Hematopoietic multipotent progenitor cell treated with erythropoietin and hydrocortisone succinate and interleukin-3 and kit ligand, for 8 days (in vitro differentiated cells): ENCODE data around the gene AK5.
A peak's percentile ranks its signal among the peaks of the same experiment; 100 is the strongest.
"Not testable (repeated sequence)": the region's sequence is repeated elsewhere in the genome, so short reads cannot be mapped to it uniquely, and the experiment has no call there.

ENCODE experiments used
- DNase-seq: peaks from one replicate; pipeline ENCODE4 v3.0.0-alpha.2; 2015

AK5 gene

DNA sequence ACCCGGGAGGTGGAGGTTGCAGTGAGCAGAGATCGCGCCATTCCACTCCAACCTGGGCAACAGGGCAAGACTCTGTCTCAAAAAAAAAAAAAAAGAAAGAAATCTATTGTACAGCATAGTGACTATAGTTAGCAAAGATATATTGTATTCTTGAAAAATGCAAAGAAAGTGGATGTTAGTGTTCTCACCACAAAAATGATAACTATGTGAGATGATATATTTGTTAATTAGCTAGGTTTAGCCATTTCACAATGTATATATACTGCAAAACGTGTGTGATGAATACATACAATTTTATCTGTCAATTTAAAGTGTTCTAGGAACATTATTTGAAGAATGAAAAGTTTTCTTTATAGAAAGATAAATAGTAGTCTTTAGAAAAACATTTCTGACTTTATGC lies 179.9 kb downstream of the AK5 start:
- no peak for DNase-seq

DNA sequence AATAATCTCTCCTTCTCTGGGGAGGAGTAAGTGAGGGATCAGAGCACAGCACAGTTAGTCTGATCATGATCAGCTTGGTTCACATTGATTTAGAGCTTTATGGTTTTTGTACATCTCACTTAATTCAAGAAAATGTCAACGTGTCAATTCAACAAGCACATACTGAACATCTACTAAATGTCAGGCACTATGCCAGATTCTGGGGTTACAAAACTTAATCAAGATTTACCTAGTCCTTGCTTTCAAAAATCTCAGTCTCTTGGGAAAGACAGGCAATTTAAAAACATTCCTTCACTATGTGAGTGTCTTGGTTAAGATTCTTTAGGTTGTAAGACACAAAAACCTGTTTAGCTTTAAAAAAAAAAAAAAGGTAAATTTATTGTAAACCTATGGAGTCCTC lies 181.4 kb downstream of the AK5 start:
- no peak for DNase-seq

DNA sequence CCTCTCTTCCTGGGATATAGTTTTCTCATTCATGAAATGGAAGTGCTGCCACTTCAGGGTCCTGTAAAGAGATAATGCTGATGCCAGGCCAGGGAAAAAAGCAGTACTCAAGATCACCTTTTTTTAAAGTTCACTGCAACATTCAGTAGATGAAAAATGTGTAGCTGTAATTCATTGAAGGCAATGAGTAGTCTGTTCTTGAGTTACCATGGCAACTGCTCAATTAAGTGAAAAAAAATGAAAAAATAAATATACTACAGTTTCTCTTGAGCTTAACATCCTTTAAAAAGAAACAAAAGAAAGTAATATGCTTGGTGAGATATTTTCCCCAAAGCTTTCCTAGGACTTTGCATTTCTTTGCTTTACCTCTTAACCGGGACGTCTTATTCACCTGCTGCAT lies 183.3 kb downstream of the AK5 start:
- DNase-seq: no peak

DNA sequence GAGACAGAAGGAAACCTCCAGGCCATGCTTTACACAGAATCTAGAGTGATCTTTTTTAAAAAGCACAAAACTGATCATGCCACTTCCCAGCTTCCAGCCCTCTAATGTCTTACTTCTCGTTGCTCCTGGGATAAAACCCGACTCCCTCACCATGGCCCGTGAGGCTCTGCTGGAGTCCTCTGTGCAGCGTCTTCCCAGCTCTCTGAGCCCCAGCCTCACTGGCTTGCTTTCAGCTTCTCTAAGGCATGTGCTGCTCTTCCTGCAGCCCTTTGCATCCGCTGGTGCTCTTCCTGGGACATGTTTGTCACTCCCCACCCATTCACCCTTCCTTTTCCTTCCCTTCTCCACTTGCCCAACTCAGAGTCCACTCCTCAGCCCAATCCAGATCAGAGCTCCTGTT lies 184.1 kb downstream of the AK5 start:
- DNase-seq: no peak

DNA sequence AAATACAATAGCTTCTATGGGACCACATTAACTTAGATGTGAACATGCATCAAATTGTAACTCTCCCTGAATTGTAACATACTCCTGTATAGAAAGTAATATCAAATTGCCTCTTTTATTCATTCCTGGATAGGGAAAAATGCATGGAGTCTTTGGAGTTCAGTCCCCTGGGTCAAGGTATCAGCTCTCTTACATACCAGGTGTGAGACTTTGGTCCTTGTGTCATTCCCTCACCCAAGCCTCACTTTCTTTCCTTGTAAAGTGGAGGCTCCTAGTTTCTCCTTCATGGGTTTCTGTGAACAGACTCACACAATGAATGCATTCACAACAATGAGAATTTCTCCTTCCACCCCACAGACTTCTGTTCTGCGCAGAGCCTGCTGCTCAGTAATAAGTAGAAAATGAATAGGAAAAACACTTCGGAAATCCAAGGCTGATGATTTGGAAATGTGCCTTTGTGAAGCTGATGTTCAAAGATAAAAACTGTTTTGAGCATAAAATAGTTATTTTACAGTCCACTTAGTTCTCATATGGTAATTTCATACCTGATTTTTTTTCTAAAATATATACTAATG lies 185.3 kb downstream of the AK5 start:
- no peak for DNase-seq

DNA sequence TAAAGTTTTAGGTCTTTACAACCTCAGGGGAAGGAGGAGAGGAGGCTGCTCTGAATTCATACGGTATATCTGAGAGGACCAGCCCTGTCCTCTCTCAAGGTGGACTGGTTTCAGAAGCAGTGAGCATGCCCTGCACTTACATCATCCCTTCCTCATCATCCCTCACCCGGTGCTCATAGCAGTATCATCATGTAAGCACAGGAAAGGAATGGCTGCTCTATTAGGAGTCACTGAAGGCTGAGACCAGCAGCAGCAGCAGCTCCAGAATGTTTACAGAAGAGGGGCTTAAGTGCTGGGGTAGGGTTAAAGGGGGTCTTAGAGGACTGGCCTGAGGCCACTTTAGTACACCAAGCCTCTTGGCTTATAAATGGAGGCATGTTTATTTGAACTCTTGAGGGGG lies 185.9 kb downstream of the AK5 start:
- no peak for DNase-seq

DNA sequence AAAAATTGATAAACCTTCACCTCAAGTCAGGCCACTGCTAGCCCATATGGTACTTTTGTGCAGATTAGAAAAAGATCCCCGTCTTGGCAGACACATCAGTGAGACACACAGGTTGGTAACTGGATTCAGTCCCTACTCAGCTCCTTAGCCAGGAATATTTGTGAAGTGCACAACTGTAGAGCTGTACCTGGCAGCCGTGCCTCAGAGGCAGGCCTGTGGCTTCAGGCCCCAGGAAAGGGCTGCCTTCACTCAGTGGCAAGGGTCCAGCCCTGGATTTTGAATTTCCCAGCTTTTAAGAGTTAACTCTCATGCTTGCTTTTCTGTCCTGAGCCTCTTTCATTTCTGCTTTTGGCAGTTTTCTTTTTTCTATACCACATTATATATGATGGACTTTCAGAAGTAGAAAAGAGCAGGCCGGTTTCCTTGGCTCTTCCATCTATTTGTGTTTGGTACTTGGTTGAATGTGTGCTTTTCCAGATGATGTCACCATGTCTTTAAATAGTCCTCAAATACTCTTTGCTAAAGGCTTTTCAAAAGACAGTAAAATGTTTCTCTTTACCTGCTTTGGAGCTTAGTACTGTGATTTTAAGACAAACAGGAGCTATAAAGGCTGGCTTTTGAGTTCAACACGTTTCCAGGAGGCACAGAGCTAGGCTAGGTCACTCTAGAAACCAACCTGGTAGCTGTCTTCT lies 186.6 kb downstream of the AK5 start:
- no peak for DNase-seq

DNA sequence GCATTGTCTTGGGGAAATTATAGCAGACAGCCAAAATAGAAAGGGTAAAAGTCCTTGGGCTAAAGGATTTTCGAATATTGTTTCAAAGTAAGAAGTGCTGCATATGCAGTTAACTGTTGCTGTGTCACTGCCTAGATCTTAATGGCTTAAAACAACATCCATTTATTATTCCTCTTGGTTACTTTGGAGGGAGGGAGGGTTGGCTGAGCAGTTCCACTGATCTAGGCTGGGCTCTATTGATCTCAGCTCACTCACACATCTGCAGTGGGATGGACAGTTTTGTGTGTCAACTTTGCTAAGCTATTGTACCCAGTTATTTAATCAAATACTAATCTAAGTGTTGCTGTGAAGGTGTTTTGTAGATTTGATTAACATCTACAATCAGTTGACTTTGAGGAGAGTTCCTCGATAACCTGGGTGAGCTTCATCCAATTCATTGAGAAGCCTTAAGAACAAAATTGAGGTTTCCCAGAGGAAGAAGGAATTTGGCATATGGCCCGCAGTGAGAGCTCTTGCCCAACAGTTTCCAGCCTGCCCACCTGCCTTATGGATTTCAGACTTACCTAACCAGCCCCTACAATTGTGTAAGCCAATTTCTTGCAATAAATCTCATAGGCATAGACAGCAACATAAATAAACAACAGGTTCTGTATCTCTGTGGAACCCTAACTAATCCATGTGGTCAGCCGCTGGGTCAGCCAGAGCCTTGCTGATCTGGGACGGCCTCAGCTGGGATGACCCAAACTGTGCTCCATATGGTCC lies 187.3 kb downstream of the AK5 start:
- no peak for DNase-seq

DNA sequence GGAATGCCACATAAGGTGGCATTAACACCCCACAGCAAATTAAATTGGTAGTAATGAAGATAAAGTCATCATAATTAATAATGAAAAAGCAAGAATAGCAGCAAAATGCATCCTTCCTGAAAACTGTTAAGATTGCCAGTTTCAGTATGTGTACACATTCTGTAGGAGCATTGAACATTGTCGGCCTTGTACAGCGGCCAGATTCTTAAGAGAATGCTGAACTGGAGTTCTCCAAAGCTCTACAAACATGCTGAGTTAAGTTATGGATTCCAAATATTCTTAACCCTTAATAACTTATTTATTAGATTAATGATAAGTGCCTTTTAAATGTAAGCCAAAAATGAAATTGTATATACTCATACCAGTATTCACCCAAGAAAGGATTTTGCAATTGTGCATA lies 189.9 kb downstream of the AK5 start:
- no peak for DNase-seq

DNA sequence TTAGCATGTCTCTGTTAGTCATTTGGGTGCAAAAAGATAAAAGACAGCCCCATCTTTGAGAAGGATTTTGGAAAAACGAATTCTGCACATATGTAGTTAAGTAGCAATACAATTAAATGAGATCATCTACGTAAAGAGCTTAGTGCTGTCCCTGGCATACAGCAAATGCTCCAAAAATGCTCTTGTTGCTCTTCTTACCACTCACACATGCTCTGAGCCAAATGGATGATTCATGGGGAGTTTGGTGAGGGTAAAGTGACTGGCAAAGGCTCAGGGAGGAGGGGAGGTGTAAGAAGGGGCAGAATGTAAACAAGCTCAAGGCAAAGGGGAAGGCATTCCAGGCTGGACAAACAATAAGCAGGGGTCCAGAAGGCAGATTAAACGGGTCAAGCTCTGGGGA lies 191.9 kb downstream of the AK5 start:
- DNase-seq: no peak

DNA sequence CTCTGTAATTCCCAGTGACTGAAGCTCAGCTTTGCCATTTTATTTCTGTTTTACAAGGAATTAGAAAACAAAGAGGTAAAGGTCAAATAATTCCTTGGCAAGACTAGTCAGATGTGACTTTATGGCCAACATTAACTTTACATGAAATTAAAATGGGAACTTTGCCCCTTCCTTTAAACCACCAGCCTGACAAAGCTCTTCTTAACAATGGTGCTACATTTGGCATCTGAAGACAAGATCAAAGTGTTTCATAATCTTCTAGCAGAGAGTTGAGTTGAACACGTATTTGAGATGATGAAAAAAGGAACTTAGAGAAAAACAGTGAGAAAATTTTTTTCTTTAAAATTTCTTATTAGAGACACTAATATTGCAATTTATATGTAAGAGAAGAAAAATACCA lies 193.8 kb downstream of the AK5 start:
- DNase-seq: no peak

DNA sequence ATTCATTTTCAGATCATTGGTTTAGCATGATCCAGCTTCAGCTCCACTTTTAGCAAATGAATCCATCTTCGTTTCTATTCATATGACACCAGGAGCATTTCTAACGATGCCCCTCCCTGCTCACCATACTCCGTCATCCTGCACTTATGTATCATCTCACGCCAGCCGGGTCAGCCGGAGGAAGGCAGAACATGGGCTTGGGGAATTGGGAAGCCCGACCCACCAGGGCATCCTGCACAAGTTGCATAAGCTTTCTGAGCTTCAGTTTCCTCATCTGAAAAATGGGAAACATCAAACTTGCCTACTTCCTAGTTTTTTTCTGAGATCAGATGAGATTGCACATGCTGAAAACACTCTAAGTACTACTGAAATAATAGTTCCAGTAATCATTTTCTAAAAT lies 194.7 kb downstream of the AK5 start:
- no peak for DNase-seq

DNA sequence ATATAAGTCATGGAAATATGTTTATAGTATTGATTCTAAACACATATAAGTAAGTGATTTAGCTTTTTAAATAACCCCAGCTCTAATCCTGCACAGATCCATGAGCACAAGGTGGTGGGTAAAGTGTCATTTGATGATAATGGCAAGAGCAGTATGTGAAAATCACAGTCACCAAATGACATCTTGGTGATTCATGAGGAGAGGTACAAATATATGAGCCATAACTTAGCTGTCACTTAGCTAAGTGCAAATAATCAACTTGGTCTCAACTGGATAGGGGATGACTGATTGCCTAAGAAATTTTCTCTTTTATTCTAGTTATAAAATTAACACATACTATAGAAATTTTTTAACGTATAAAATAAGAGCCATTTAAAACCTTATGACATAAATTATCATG lies 202.5 kb downstream of the AK5 start:
- DNase-seq: no peak

DNA sequence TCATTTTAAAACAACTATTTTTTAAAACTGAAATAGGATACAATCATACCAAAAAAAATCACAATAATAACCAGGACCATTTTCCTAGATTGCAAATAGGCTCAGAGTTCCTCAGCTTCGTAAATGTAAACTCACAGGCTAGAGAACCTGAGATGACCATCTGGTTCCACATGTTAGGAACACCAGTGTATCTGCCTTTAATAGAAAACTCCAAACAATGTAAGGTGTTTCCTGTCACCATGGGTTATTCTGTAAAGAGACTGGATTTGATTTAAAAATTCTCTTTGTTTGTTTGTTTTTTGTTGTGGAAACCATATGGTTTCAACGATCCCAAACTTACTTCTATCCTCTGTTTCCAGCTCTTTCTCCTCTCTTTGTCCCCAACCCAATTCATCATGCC lies 203.1 kb downstream of the AK5 start:
- DNase-seq: no peak

DNA sequence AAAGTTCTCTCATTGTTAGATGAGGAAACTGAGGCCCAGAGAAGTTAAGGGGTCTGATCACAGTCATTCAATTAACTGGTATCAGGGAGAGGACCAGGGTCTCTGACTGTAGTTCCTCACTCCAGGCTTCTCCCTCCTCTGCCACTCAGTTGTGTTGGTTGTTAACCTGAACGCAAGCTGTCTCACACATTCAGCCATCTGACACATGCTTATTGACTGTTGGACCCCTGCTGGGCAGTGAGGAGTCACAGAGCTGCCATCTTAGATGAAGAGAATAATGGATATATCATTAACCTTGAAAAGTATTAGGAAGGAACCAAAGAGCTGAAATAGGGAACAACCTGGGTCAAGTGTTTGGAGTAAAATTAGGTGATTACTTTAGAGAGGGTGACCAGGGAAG lies 205.8 kb downstream of the AK5 start:
- no peak for DNase-seq

DNA sequence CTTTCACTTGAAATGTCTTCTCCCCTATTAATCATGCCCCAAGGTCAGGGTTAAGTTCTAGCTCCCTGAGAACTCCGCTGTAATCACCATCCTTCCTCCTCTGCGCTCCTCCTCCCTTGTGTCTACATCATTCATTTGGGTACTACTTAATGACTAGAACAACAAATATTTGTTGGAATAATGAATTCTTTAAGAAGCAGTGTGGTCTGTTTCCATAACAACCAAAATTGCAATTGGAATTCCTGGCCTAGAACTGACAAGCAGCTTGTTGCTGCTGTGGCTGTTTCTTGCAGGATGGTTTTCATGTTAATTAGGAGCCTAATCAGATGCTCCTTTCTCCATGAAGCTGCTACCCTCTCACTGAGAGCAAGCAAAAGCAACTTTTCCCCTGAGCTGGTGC lies 208.1 kb downstream of the AK5 start:
- no peak for DNase-seq

DNA sequence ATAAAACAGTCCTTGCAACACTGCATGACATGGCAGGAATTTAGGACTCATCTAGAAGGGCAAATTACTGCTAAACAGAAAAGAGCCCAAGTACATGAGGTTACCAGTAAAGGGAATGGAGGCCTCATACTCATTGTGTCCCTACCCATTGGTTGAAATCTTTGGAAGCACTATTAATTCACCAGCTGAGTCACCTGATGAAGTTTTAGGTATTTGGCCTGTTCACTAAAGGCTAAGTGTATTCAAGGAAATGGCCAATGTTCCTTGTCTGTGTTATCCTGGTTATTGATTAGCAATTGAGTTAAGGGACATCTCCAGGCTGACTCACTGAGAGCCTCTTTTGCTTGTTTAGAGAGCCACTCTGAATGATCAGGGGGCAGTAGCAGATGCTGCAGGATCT lies 212.2 kb downstream of the AK5 start:
- DNase-seq: no peak

DNA sequence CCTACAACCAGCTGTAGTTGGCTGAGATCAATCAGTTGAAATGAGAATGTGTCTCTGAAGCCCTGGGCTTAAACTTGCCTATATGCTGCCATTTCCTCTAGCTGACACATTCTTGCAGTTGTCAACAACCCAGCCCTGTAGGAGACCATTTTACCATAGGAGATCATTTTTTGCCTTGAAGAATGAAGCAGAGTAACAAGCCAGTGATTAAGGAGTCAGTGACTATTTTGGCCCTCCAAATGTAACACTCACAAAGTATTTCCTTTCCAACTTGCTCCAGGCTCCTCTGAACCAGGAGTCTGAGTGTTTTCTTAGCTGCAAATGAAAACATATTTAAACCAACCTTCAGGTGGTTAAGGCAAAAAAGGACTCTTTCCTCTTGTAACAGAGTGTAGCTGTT lies 217.1 kb downstream of the AK5 start:
- DNase-seq: no peak

DNA sequence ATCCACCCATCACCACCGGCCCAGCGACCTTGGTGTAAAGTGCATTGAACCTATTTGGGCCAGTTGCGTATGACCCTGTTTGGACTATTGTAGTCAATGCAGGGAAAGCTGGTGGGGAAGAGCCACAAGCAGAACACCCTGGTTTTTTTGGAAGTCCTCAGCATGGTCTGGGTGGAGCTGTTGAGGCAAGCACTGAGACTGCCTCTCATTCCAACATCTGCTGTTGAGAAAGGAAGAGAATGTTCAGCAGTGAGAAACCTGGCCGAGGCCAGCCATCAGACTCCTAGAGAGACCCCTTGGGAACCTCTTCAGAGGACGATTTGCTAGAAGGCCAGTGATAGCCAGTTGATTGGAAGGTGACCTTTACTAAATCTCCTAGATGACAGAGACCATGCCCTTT lies 217.6 kb downstream of the AK5 start:
- no peak for DNase-seq

DNA sequence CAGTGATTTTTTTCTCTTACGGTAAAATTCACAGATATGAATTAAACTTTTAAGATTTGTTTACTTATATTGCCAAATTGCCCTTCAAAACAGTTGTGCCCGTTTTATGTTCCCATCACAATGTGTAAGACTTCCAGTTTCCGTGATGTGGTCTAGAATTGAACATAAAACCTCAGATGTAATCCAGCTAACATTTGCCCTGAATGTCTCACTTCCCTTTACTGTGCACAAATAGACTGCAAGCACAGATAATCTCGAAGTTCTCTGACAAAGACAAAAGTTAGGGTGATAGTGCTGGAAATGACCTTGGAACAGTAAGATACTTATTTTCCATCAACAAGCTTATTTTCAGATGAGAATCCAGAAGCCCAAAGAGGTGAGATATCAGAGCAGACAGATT lies 223.2 kb downstream of the AK5 start:
- DNase-seq: peak; percentile 13

DNA sequence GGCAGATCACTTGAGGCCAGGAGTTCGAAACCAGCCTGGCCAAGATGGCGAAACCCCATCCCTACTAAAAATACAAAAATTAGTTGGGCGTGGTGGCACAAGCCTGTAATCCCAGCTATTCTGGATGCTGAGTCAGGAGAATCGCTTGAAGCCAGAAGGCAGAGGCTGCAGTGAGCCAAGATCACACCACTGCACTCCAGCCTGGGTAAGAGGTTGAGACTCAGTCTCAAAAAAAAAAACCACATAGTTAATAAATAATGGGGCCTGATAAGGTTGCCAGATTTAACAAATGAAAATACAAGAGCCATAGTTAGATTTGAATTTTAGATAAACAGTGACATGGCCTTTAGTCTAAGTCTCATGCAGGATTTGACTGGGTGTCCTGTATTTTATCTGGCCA lies 225.0 kb downstream of the AK5 start:
- no peak for DNase-seq

DNA sequence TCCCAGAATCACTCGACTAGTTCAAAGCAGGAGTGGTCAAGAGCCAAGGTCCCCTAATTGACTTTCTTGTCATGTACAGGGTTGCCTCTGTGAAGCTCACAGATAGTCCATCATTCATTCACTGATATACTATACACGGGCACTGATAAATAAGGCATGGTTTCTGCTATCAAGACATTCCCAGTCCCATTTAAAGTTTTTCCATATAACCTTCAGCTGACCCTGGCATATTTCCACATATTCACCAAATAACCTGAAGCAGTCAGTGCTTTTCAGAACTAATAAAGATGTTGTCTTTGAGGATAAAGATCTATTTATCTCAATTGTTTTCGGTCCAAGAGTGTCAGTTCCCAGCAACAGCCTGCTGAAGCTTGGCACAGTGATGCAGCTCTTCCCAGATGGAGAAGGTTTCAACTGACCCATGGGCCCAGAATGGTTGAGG lies 227.3 kb downstream of the AK5 start:
- no peak for DNase-seq

DNA sequence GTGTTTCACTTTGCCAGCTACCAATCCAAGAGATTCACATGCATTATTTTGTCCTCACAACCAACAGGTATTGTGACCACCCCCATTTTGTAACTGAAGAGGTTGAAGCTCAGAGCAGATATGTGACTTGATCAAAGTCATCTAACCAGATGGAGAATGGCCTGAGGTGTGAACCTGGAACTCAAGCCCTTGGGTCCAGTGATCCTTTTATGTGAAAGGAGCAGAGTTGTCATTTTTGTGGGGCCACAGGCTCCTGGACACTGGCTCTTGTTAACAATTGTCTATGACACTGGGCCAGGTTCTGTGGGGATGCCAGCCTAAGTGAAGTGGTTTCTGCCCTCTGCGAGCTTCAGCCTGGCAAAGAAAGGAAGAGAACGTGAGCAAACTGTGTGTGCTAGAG lies 228.1 kb downstream of the AK5 start:
- no peak for DNase-seq

DNA sequence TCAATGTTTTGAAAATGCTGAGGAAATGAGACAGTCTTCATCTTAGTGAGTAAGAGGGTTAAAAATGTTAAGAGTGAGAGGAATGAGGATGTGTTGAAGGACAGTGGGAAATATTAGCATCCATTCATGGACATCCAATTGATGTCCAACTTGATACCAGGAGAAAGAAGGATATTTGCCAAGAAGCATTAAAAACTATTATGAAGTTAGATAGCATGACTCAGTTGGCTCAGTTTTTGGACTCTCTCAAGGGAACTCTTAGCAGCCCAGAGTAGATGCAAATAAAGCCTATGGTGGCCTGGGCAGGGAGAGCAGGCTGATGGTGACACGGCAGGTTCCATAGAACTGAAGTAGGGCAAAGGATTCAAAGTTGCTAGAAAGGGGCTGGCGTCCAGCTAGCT lies 229.6 kb downstream of the AK5 start:
- DNase-seq: no peak

DNA sequence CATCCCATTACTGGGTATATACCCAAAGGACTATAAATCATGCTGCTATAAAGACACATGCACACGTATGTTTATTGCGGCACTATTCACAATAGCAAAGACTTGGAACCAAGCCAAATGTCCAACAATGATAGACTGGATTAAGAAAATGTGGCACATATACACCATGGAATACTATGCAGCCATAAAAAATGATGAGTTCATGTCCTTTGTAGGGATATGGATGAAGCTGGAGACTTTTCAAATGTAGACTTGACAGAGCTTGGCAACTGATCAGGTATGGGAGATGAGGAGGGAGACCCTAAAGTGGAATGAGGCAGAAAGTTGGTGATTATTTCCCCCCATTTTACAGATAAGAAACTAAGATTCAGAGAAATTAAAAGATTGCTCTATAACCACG lies 230.8 kb downstream of the AK5 start:
- not testable (repeated sequence) for DNase-seq
